Hepatocyte (in vitro differentiated cells): ENCODE results near the gene HRH3. TPM values are rescaled to one million over a fixed set of nuclear protein-coding genes. Genes with fewer than 3 reads are reported as not detected.

ENCODE experiments used
- DNase-seq: peaks from one replicate; pipeline ENCODE4 v3.0.0-alpha.2; 2016; ENCODE audit warnings: low spot score
- H2AFZ ChIP-seq: fragments of 200-600 bp; sonication (generic); 2 replicates; pipeline ENCODE4 v1.6.0; 2016; ENCODE audit warnings: antibody characterized with exemption, mild to moderate bottlenecking
- H3K27ac ChIP-seq: fragments of 200-600 bp; sonication (generic); 2 replicates; pipeline ENCODE4 v1.5.1; 2016; ENCODE audit warnings: mild to moderate bottlenecking
- H3K27me3 ChIP-seq: fragments of 200-600 bp; sonication (generic); 2 replicates; pipeline ENCODE4 v1.6.1; 2016
- H3K36me3 ChIP-seq: fragments of 200-600 bp; sonication (generic); replicated peaks from 2 replicates; pipeline ENCODE4 v1.5.1; 2016; ENCODE audit warnings: low read depth; ENCODE audit not compliant: insufficient read depth
- H3K4me1 ChIP-seq: fragments of 200-600 bp; sonication (generic); 2 replicates; pipeline ENCODE4 v1.5.1; 2016; ENCODE audit warnings: mild to moderate bottlenecking, moderate library complexity; ENCODE audit not compliant: insufficient read depth
- H3K4me2 ChIP-seq: fragments of 200-600 bp; sonication (generic); 2 replicates; pipeline ENCODE4 v1.6.0; 2016
- H3K4me3 ChIP-seq: fragments of 200-600 bp; sonication (generic); 2 replicates; pipeline ENCODE4 v1.5.1; 2016; ENCODE audit warnings: mild to moderate bottlenecking
- H3K79me2 ChIP-seq: fragments of 200-600 bp; sonication (generic); 2 replicates; pipeline ENCODE4 v1.6.0; 2017; ENCODE audit warnings: mild to moderate bottlenecking
- H3K9me2 ChIP-seq: fragments of 200-600 bp; sonication (generic); replicated peaks from 2 replicates; pipeline ENCODE4 v1.6.0; 2017; ENCODE audit warnings: mild to moderate bottlenecking; ENCODE audit not compliant: insufficient read depth
- H3K9me3 ChIP-seq: fragments of 200-600 bp; sonication (generic); 2 replicates; pipeline ENCODE4 v1.5.1; 2016; ENCODE audit warnings: low read depth, mild to moderate bottlenecking
- H4K20me1 ChIP-seq: fragments of 200-600 bp; sonication (generic); 2 replicates; pipeline ENCODE4 v1.6.0; 2016; ENCODE audit warnings: mild to moderate bottlenecking; ENCODE audit not compliant: insufficient read depth, poor library complexity, severe bottlenecking
- EZH2 ChIP-seq: fragments of 200-600 bp; sonication (generic); IDR thresholded peaks from 2 replicates; pipeline ENCODE4 v1.6.1; 2016; ENCODE audit warnings: antibody characterized with exemption, mild to moderate bottlenecking, borderline replicate concordance
- EZH2phosphoT487 ChIP-seq: fragments of 200-600 bp; sonication (generic); IDR thresholded peaks from one replicate; pipeline ENCODE4 v1.6.1; 2018; ENCODE audit warnings: antibody characterized with exemption, mild to moderate bottlenecking, low read depth, moderate library complexity; ENCODE audit not compliant: unreplicated experiment, severe bottlenecking
- WGBS: methylation state at CpG from one replicate; pipeline ENCODE4 v1.1.6; 2016; ENCODE audit warnings: low lambda C conversion rate; ENCODE audit errors: missing lambda C conversion rate; 5-methylcytosine and 5-hydroxymethylcytosine counted together
- polyA plus RNA-seq: library from polyadenylated mRNA; unstranded; fragments of >200 nt; fragmentation: Nextera tagmentation; extraction: Ambion mirVana; gene quantifications from 2 replicates; pipeline ENCODE4 v1.2.1, GENCODE V29; 2016
- total RNA-seq: library from RNA; depleted of rRNA; stranded (reverse); fragments of >200 nt; gene quantifications from 2 replicates; pipeline ENCODE4 v1.2.3, GENCODE V29; 2014
- TF ChIP-seq, protein P1 (sequence below): fragments of 200-600 bp; sonication (generic); IDR thresholded peaks from 2 replicates; pipeline ENCODE4 v1.5.1; 2016; ENCODE audit warnings: antibody characterized with exemption, mild to moderate bottlenecking; ENCODE audit not compliant: poor library complexity

Gene HRH3
- total and polyA plus RNA-seq, 2 experiments from 2014 or later, result not detected

DNA sequence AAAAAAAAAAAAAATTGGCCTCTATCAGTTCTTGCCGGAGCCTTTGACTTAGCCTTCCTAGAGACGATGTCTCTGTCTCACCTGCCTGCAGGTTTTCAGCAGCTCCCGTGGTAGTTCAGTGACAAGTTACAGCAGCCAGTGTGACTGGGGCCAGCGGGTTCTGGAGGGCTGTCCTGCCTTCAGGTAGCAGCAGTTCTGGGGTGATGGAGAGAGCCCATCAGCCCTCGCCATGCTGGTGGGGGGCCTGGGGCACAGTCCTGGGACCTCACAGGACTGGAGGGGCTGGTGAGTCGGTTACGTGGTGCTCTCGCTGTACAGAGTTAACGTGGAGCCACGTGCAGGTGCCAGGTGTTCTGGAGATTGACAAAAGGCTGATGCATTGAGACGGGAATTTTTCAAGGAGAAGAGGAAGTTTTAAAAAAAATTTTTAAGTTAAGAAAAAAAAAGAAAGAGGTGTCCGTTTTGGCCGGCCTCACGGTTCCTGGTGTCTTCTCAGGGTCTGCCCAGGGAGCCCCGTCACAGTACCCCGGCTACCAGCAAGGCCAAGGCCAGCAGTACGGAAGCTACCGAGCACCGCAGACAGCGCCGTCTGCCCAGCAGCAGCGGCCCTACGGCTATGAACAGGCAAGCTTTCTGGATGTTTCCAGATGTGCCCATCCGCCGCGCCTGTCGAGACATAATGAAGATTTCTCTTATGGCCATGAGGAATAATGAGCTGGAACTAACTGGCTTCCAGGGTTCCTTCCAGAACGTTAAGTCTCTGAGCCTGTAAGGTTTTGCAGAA, 45.9 kb downstream of the HRH3 start:
- no peaks in the 10 kb centered on the region for H3K36me3 ChIP-seq
- H3K4me1 ChIP-seq, result no peaks in the 10 kb centered on the region
- TF ChIP-seq EZH2 (no peak), EZH2phosphoT487 (no peak)
- TF ChIP-seq, protein P1, sequence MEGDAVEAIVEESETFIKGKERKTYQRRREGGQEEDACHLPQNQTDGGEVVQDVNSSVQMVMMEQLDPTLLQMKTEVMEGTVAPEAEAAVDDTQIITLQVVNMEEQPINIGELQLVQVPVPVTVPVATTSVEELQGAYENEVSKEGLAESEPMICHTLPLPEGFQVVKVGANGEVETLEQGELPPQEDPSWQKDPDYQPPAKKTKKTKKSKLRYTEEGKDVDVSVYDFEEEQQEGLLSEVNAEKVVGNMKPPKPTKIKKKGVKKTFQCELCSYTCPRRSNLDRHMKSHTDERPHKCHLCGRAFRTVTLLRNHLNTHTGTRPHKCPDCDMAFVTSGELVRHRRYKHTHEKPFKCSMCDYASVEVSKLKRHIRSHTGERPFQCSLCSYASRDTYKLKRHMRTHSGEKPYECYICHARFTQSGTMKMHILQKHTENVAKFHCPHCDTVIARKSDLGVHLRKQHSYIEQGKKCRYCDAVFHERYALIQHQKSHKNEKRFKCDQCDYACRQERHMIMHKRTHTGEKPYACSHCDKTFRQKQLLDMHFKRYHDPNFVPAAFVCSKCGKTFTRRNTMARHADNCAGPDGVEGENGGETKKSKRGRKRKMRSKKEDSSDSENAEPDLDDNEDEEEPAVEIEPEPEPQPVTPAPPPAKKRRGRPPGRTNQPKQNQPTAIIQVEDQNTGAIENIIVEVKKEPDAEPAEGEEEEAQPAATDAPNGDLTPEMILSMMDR, result no peak
- H3K27me3 ChIP-seq, result no peaks in the 10 kb centered on the region
- no peak overlapping the region for H3K27ac ChIP-seq
- no peaks in the 10 kb centered on the region for H3K79me2 ChIP-seq
- H3K9me2 ChIP-seq, result no peaks in the 10 kb centered on the region
- no peak overlapping the region for H2AFZ ChIP-seq
- H3K4me2 ChIP-seq, result no peak overlapping the region
- no peaks in the 10 kb centered on the region for H3K9me3 ChIP-seq
- no peaks in the 10 kb centered on the region for H4K20me1 ChIP-seq
- no peak for DNase-seq
- no peak overlapping the region for H3K4me3 ChIP-seq
- WGBS, result 95% methylated on average over 28 of the region's 28 CpGs

DNA sequence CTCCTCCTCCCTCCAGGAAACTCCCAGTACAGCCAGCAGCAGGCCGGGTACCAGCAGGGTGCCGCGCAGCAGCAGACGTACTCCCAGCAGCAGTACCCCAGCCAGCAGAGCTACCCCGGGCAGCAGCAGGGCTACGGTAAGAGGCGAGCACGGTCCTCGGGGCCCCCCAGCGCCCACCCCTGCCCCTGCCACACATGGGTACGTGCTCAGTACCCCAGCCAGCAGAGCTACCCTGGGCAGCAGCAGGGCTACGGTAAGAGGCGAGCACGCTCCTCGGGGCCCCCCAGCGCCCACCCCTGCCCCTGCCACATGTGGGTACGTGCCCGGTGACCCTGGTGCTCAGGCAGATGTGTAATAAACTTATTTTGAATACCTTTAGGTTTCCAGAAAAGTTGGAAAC, 47.4 kb downstream of the HRH3 start:
- Histone ChIP-seq H3K9me3 (no peaks in the 10 kb centered on the region), H3K27me3 (no peaks in the 10 kb centered on the region), H3K27ac (no peak overlapping the region), H4K20me1 (no peaks in the 10 kb centered on the region), H2AFZ (no peak overlapping the region), H3K4me2 (no peak overlapping the region), H3K9me2 (no peaks in the 10 kb centered on the region), H3K79me2 (no peaks in the 10 kb centered on the region), H3K4me1 (no peaks in the 10 kb centered on the region), H3K4me3 (no peak overlapping the region), H3K36me3 (no peaks in the 10 kb centered on the region)
- WGBS, result 97% methylated on average over 16 of the region's 18 CpGs
- TF ChIP-seq, protein P1, result no peak
- no peak for TF ChIP-seq EZH2
- TF ChIP-seq EZH2phosphoT487, result no peak
- no peak for DNase-seq

DNA sequence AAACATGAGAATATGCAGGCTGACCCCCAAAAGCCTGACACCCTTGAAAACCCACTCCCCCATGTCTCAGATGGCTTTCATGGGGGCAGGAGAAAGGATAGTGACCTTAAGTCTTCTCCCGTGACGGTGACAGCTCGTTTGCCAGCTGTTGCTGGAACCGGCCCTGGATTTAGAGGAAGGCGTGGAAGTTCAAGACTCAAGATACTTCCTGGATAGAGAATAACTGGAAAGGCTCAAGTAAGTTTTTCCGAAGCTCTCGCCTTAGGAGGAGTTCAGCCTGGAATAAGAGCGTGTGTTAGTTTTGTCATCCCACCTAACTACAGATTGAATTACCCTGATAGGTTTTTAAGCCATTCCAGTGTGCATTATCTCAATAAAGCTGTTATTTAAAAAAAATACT, 48.8 kb downstream of the HRH3 start:
- Histone ChIP-seq H3K9me3 (no peaks in the 10 kb centered on the region), H3K4me3 (no peak overlapping the region), H3K27ac (no peak overlapping the region), H2AFZ (no peak overlapping the region), H4K20me1 (no peaks in the 10 kb centered on the region), H3K4me2 (no peak overlapping the region), H3K36me3 (no peaks in the 10 kb centered on the region), H3K9me2 (no peaks in the 10 kb centered on the region), H3K4me1 (no peaks in the 10 kb centered on the region), H3K79me2 (no peaks in the 10 kb centered on the region), H3K27me3 (no peaks in the 10 kb centered on the region)
- TF ChIP-seq, protein P1, result no peak
- TF ChIP-seq EZH2 (no peak), EZH2phosphoT487 (no peak)
- WGBS, result 90% methylated on average over 8 of the region's 8 CpGs
- DNase-seq, result no peak
